K562 (cell line): ENCODE data around the gene SLC9C2. TPM values are rescaled to one million over a fixed set of nuclear protein-coding genes. Genes with fewer than 3 reads are reported as not detected.

ENCODE experiments used
- BCL6 ChIP-seq: fragments of 250-450 bp; sonication (Bioruptor Pico); IDR thresholded peaks from 2 replicates; pipeline ENCODE4 v1.4.0; 2020
- CSDE1 ChIP-seq, 2 experiments: fragments of 450-650 bp; IDR thresholded peaks; 2 replicates each; pipeline ENCODE4 v1.6.1; 2016; ENCODE audit warnings: mild to moderate bottlenecking in 1 of 2
- FOXJ3 ChIP-seq: sonication (generic); formaldehyde crosslinking; IDR thresholded peaks from 2 replicates; pipeline ENCODE4 v1.4.0; 2020; ENCODE audit warnings: mild to moderate bottlenecking, missing genetic modification reagents
- SMARCE1 ChIP-seq: fragments of 450-650 bp; IDR thresholded peaks from 2 replicates; pipeline ENCODE4 v1.7.1; 2016; ENCODE audit warnings: mild to moderate bottlenecking
- TEAD4 ChIP-seq, 2 experiments: sonication (generic) in 1 of 2; formaldehyde crosslinking in 1 of 2; IDR thresholded peaks; 2 replicates each; pipeline versions ENCODE4 v1.6.1 to v1.8.0; 2012 to 2022; ENCODE audit warnings: borderline replicate concordance in 1 of 2, inconsistent platforms in 1 of 2, low read length in 1 of 2, mild to moderate bottlenecking in 1 of 2, missing genetic modification reagents in 1 of 2
- ZFP91 ChIP-seq: sonication (generic); formaldehyde crosslinking; IDR thresholded peaks from 2 replicates; pipeline ENCODE4 v1.8.0; 2022; ENCODE audit warnings: mild to moderate bottlenecking, missing genetic modification reagents
- ZNF165 ChIP-seq: fragments of 250-450 bp; sonication (Bioruptor Pico); IDR thresholded peaks from 2 replicates; pipeline ENCODE4 v1.4.0; 2020; ENCODE audit warnings: borderline replicate concordance
- polyA plus RNA-seq, 8 experiments: library from polyadenylated mRNA; depleted of rRNA in 4 of 8; stranded (reverse) in 5 of 8; unstranded in 3 of 8; fragments of >200 nt; fragmentation: Nextera tagmentation in 2 of 8; fragmentation: Illumina TruSeq in 1 of 8; extraction: Ambion mirVana in 2 of 8; extraction: Trizol in 1 of 8; gene quantifications; 2 replicates each; pipeline versions ENCODE4 v1.2.1 to v1.2.3, GENCODE V29; 2011 to 2014; ENCODE audit warnings: inconsistent platforms in 1 of 8, missing spikeins in 1 of 8
- total RNA-seq, 7 experiments: library from RNA; depleted of rRNA in 6 of 7; stranded (reverse); fragments of >200 nt in 6 of 7; fragmentation: Illumina TruSeq in 2 of 7; extraction: Trizol in 2 of 7; gene quantifications; 2 replicates each; pipeline versions ENCODE4 v1.2.1 to v1.2.3, GENCODE V29; 2011 to 2021; ENCODE audit warnings: low replicate concordance in 1 of 7
- TF ChIP-seq, protein P1 (sequence below): IDR thresholded peaks from 3 replicates; pipeline ENCODE4 v1.6.1; 2011; ENCODE audit warnings: borderline replicate concordance, mild to moderate bottlenecking; ENCODE audit not compliant: insufficient read length, insufficient read depth
- TF ChIP-seq, protein P2 (sequence below): sonication (generic); formaldehyde crosslinking; IDR thresholded peaks from 2 replicates; pipeline ENCODE4 v1.8.0; 2023; ENCODE audit warnings: mild to moderate bottlenecking, missing genetic modification reagents

SLC9C2 gene
- total and polyA plus RNA-seq, 9 of the 15 experiments (the other 6 are each of a cell fraction or from before 2014, with no cell fraction given) = 0.11 to 0.22 (median 0.15) TPM; not detected in 5

GRCh38 chr1:173529106-173529505, 73.8 kb downstream of the SLC9C2 start (continued):
- TF ChIP-seq, protein P1, sequence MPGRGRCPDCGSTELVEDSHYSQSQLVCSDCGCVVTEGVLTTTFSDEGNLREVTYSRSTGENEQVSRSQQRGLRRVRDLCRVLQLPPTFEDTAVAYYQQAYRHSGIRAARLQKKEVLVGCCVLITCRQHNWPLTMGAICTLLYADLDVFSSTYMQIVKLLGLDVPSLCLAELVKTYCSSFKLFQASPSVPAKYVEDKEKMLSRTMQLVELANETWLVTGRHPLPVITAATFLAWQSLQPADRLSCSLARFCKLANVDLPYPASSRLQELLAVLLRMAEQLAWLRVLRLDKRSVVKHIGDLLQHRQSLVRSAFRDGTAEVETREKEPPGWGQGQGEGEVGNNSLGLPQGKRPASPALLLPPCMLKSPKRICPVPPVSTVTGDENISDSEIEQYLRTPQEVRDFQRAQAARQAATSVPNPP = no peak
- TF ChIP-seq BCL6 = no peak
- TF ChIP-seq, protein P2, sequence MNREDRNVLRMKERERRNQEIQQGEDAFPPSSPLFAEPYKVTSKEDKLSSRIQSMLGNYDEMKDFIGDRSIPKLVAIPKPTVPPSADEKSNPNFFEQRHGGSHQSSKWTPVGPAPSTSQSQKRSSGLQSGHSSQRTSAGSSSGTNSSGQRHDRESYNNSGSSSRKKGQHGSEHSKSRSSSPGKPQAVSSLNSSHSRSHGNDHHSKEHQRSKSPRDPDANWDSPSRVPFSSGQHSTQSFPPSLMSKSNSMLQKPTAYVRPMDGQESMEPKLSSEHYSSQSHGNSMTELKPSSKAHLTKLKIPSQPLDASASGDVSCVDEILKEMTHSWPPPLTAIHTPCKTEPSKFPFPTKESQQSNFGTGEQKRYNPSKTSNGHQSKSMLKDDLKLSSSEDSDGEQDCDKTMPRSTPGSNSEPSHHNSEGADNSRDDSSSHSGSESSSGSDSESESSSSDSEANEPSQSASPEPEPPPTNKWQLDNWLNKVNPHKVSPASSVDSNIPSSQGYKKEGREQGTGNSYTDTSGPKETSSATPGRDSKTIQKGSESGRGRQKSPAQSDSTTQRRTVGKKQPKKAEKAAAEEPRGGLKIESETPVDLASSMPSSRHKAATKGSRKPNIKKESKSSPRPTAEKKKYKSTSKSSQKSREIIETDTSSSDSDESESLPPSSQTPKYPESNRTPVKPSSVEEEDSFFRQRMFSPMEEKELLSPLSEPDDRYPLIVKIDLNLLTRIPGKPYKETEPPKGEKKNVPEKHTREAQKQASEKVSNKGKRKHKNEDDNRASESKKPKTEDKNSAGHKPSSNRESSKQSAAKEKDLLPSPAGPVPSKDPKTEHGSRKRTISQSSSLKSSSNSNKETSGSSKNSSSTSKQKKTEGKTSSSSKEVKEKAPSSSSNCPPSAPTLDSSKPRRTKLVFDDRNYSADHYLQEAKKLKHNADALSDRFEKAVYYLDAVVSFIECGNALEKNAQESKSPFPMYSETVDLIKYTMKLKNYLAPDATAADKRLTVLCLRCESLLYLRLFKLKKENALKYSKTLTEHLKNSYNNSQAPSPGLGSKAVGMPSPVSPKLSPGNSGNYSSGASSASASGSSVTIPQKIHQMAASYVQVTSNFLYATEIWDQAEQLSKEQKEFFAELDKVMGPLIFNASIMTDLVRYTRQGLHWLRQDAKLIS (CRISPR knock-in tag) = no peak
- no peak for TF ChIP-seq FOXJ3 (CRISPR knock-in tag)
- no peak for TF ChIP-seq CSDE1 (IDR thresholded peaks at IDR 0.05)
- TF ChIP-seq TEAD4 (IDR thresholded peaks at IDR 0.05; ENCODE audit: low read length) = 0 out of 2 replicates have a peak, but pooled peaks have one; percentile 10
- no peak for TF ChIP-seq TEAD4 (CRISPR knock-in tag; IDR thresholded peaks at IDR 0.05; ENCODE audit: borderline replicate concordance)
- TF ChIP-seq ZFP91 (CRISPR knock-in tag) = no peak
- TF ChIP-seq SMARCE1 = no peak
- TF ChIP-seq ZNF165 (CRISPR knock-in tag) = no peak
